HK-2 (cell line): ENCODE results near the gene RPS28.
"Not testable (repeated sequence)": the region's sequence is repeated elsewhere in the genome, so short reads cannot be mapped to it uniquely, and the experiment has no call there.

Experiments used
- DNase-seq: peaks from one replicate; pipeline ENCODE4 v3.0.0-alpha.2; 2018; ENCODE audit not compliant: unreplicated experiment

The RPS28 gene

DNA sequence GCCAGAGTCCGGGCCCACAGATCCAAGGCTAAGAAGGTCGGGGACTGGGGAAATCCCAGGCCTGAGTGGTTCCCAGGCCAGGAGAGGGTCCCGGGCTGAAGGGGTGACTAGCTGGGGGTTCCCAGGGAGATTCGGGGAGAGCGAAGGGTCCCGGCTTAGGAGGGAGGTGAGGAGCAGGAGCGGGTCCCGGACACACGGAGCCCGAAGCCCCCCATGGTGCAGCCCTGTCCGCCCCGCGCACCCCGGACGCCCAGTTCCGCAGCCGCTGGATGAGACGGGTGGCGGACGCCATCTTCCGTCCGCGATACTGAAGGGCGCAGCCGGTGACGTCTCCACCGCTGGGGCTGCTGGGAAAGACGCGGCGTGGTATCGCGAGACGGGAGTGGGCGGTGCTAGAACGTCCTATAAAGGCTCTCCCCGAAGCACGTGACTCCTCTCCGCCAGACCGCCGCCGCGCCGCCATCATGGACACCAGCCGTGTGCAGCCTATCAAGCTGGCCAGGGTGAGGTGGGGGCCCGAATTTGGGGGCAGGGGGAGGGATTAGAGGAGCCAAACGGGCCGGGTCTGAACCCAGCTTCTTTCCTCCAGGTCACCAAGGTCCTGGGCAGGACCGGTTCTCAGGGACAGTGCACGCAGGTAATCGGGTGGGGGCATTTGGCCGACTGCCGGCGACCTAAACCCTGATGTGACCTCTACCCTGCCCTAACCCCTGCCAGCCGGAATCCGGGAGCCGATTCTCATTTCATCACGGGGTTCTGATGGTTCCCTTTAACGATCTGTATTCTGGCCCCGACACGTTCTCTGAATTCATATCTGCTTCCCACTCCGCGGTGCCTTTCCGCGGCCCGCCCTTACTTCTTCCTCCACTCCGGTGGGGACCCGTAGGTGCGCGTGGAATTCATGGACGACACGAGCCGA lies at the start of gene RPS28, which contains the start of gene NDUFA7:
RPS28 (plus strand) TSS at position 430 of the 919 bp plus-strand sequence; CDS start at position 465, 35 bp downstream.
NDUFA7 (minus strand) TSS at position 309 of the 919 bp plus-strand sequence; CDS start at position 292, 17 bp downstream.
- DNase-seq = peak; percentile 97

DNA sequence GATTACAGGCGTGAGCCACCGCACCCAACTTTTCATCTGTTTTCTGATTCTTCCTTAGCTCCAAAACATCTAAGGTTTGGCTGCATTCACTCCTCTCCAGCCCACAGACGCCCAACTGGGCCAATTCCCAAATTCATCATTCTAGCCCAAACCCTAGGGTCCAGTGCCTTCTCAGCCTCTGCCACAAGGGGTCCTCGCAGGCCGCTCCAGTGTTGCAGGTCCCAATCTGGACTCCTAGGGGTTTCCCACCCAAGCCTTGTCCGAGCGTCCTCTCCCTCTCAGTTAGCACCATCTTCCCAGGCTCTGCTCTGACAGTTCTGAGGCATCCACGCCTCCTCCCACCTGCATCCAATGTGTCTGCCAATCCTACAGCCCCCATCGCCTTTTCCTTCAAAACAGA lies 44.8 kb upstream of the RPS28 start:
- not testable (repeated sequence) for DNase-seq

DNA sequence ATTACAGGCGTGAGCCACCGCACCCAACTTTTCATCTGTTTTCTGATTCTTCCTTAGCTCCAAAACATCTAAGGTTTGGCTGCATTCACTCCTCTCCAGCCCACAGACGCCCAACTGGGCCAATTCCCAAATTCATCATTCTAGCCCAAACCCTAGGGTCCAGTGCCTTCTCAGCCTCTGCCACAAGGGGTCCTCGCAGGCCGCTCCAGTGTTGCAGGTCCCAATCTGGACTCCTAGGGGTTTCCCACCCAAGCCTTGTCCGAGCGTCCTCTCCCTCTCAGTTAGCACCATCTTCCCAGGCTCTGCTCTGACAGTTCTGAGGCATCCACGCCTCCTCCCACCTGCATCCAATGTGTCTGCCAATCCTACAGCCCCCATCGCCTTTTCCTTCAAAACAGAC lies 30.0 kb upstream of the RPS28 start:
- DNase-seq = not testable (repeated sequence)

DNA sequence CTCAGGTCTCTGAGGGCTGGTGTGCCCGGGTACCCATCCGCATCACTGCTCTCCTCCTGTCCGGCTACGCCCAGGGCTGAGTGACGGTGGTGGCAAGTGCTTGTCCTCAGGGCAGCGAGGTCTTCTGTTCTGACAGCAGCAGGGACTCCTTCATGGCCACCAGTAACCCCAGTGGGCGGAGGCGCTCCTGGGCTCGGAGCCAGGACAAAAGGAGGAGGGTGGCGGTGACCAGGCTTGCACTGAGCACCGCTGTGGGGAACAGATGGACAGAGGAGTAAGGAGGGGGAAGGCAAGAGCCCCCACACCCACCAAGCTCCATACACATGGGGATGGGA lies 19.0 kb upstream of the RPS28 start:
- no peak for DNase-seq

DNA sequence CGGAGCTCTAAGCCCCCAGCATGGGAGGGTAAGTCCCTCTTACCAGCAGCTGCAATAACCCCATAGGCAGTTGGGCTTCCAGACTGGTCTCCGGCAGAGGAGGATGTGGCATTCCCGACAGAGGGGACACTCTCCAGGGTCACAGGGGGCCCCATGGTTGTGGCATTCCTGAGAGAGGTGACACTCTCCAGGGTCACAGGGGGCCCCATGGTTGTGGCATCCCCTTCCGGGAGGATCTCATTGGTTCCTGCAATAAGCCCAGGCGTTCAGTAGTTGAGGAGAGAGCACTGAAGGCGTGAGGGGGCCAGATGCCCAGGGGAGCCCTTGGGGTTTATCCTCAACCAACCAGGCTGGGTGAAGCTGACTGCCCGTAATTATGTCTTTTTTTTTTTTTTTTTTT lies 18.6 kb upstream of the RPS28 start:
- no peak for DNase-seq

DNA sequence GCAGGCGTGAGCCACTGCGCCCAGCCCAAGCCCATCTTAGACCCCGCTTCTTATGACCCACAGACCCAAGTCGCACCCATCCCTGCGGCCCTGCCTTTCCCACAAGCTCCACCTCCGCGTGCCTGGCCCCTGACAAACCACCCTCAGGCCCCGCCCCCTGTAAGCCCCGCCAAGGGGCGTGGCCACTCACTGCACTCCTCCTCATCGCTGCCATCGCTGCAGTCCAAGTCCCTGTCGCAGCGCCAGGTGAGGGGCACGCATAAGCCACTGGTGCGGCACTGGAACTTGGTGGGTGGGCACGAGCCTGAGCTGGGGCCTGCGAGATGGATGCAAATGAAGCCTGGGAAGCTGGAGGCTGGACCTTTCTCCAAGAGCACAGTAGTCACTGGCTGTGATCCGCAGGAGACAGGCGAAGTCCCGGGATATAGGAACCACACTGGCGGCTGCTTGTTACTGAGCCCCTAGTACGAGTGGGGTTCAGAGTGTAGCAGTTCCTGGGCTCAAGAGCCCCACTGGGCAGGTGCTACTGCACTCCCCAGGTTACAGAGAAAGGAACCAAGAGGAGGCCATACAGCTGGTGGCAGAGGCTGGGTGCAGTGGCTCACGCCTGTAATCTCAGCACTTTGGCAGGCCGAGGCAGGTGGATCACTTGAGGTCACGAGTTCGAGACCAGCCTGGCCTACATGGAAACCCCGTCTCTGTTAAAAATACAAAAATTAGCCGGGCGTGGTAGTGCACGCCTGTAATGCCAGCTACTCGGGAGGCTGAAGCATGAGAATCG lies 16.3 kb upstream of the RPS28 start:
- DNase-seq = no peak

DNA sequence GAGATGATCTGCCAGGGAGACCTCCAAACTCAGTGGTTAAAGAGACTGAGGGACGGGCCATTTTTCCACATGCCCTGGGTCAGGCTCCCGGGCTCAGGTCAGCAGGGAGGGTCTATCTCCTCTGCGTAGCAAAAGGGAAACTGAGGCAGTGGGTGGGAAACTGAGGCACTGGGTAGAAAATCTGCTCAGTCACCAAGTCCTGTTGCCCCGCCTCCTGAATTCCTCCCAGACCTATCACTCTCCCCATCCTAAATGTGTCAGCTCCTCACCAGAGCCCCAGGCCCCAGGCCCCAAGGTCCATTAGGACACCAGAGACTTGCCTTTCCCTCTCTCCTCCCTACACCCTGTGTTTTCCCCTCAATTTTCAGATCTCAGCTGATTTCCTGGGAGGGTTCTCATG lies 15.5 kb upstream of the RPS28 start:
- DNase-seq = no peak

DNA sequence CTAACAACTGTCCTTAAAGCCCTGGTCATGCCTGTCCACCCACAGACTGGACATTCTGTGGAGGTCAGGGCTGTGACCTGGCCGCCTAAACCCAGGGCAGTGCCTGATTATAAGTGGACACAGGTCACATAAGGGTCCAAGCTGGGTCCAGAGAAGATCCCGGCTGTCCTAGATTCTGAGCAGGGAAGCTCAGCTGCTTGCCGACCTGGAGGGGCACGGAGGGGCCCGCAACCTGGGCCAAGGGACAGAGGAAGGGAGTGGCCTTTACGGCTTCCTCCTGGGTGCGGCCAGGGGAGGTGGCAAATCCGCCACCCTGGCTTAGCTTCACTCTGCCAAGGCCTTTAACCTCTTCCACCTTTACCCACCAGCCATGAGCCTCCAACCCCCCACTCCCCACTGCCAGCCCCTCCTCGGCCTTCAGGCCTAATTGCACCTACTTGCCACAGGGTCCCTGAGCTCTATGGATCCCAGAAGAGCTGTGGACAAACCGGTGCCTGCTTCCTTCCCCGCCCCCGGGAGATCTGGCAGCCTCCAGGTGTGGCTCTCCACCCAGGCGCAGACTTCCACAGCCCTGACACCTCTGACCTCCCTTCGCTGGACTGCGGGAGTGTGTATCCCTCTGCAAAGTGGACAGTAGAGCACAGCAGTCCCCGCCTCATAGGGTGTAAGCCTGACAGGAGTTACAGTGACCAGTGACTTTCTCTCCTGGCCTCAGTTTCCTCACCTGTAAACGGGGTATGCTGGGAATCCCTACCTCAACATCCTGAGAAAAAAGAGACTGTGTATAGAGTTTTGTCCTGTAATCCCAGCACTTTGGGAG lies 14.9 kb upstream of the RPS28 start:
- no peak for DNase-seq

DNA sequence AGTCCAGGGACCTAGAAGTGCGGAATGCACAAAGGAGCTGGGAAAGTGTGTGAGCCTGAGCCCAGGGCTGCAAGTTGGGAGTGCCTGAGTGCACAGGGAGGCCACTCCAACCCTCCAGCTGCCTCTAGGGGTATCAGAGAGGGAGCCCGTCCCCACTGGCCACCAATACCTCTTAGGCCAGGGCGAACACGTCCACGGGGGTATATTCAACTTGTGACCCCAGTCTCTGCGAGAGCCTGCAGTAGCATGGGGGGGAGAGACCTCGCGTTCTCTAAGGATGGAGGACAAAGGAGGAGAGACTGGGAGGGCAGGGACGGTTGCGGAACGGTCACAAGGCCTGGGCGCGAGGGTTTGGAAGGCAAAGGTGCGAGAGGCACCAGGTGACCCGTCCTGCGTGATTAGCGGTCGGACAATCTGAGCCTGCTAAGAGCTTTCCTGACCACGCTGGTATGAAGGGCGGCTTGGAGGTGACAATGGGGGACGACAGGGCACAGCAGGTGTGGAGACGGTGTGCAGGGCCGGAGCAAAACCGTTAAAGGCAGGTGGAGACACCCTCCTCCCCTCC lies 13.8 kb upstream of the RPS28 start:
- no peak for DNase-seq

DNA sequence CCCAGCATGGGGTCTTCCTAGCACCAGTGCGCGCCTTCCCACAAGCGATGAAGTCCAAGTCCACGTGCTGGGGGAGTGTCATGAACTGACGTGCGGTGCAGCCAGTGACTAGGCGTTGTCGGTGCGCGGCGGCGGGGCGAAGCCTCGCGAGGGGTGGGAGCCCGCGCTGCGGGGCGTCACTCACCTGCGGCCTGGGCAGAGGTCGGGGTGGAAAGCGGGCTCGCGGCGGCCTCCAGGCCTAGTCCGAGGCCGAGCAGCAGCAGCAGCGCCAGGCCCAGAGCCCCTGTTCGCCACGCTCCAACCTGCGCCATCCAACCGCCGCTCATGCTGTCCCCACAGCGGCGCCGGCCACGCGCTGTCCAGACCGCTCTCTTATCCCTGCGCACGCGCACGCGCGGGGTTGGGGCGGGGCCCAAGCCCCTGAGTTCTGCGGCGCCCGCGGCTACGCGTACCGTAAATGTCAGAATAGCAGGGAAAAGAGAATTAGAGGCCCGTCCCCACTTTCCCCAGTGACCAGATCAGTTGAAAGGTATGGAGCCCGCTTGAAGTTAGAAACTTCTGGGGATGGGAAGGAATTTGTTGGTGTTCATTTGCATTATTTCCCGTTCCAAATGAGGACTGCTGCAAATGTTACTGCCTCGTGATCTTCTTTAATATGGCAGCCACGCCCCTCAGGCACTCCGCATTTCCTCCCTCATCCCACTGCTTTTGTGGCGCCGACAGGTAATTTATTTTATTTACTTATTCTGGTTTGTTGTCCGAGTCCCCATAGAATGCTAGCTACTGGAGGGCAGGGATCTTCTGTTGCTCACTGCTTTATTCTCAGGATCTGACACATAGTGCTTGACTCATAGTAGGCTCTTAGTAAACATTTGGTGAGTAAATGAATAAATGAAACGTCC lies 13.1 kb upstream of the RPS28 start, which contains the start of gene CD320:
CD320 (minus strand) TSS at position 394 of the 902 bp plus-strand sequence; CDS start at position 326, 68 bp downstream.
- peak; percentile 90 for DNase-seq

DNA sequence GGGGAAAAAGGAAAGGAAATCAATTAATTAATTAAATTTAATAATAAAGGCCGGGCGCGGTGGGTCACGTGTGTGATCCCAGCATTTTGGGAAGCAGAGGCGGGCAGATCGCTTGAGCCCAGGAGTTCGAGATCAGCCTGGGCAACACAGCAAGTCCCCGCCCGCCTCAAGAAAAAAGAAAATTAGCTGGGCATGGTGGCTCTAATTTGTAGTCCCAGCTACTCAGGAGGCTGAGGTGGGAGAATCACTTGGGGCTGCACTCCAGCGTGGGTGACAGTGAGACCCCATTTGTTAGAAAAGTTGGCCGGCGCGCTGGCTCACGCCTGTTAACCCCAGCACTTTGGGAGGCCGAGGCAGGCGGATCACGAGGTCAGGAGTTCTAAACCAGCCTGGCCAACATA lies 12.4 kb upstream of the RPS28 start:
- no peak for DNase-seq

DNA sequence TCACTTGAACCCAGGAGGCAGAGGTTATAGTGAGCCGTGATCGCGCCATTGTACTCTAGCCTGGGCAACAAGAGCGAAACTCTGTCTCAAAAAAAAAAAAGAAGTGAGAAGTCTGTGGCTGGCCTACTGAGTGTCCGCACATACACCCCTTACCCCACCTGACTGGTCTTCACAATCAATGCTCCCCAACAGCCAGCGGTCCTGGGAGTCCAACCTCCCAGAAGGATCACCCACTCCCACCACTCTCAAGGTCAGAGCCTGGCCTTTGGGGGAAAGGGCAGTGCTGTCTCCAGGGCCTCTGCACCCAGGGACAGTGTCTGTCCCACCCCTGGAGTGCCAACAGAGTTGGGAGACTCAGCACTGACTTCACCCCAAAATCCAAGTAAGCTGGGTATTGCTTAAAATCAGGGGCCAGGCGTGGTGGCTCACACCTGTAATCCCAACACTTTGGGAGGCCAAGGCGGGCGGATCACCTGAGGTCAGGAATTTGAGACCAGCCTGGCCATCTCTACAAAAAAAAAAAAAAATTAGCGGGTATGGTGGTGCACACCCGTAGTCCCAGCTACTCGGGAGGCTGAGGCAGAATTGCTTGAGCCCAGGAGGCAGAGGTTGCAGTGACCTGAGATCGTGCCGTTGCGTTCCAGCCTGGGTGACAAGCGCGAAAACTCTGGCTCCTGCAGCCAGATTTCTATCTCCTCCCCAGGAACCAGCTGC lies 10.8 kb upstream of the RPS28 start:
- no peak for DNase-seq

DNA sequence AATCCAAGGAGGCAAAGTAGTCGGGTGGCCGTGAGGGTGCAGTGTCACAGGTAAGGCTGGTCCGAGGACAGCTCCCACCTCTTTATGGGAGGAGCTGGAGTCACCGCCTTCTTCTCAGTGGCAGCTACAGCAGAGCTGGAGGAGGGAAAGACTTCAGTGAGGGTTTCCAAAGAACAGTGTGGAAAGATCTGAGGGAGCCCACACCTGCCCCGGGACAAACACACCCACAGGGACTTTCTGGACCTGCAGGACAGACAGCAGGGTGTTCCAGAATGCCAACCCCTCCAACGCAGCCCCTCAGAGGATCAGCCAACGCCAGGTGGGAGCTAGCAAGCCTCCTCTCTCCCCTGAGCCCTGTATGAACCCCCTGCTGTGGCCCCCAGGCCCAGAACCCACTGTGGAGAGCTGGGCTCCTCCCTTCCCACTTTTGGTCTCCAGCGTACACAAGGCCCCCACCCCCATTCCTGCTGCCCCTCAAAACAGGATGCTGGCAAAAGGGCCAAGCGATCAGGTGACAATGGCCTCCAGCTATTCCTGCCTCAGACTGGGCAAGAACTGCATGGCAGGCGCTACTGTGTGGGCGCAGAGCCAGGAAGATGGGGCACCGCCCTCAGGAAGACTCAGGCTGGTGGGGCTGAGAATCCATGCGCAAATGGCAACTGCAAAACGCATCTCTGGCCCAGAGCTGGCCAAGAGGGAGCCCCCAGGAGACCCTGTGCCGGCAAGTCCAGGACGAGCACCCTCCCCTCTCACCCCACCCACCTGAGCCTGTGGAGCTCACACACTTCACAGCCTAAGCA lies 9.6 kb upstream of the RPS28 start:
- DNase-seq = no peak

DNA sequence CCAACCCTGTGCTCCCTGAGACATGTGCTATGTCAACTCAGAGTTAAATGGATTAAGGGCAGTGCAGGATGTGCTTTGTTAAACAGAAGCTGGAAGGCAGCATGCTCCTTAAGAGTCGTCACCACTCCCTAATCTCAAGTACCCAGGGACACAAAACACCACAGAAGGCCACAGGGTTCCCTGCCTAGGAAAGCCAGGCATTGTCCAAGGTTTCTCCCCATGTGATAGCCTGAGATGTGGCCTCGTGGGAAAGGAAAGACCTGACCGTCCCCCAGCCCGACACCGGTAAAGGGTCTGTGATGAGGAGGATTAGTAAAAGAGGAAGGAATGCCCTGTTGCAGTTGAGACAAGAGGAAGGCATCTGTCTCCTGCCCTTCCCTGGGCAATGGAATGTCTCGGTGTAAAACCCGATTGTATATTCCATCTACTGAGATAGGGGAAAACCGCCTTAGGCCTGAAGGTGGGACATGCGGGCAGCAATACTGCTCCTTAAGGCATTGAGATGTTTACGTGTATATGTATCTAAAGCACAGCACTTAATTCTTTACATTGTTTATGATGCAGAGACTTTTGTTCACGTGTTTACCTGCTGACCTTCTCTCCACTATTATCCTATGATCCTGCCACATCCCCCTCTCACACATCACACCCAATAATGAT lies 6.2 kb upstream of the RPS28 start:
- DNase-seq = not testable (repeated sequence)

DNA sequence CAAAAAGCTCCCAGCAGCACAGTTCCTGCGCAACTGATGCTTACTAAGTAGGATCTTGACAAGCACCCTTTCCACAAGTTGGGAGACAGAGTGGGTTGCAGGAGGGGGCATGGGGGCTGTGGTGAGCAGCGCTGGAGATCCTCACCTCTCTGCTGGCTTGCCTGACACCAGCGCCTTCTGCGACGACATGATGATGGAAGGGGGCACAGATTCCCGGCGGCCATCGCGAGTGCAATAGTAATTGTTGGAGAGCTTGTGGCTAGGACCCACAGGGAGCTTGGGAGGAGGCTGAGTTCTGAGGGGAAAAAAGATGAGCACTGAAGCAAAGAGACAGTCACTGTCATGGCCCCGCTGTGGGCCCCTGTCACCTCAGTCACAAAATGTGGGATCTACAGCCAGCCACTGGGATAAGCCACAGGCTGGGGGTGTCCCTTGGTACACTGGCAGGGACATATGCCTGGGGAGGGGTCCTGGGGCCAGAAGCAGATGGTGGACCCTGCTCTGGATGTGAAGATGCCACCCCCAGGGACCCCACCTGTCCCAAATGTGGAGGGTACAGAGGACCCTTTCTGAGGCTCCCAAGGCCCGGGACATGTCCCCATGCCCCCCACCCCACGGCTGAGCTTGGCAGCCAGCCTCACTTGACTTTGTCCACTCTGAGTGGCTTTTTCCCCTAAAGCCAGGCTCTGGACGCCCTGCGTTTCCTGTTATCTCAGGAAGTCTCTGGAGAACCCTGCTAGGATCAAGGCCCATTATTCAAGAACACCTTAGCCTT lies 4.8 kb upstream of the RPS28 start:
- no peak for DNase-seq

DNA sequence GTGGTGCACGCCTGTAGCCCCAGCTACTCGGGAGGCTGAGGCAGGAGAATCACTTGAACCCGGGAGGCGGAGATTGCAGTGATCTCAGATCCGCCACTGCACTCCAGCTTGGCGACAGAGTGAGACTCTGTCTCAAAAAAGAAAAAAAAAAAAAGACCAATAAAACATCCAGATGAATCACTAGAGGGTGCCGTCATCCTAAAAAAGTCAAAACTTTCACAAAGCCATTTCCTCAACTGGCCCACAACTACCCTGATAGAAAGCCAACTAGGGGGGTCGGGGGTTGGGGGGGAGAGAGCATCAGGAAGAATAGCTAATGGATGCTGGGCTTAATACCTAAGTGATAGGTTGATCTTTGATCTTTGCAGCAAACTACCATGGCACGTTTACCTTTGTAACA lies 2.5 kb upstream of the RPS28 start:
- DNase-seq = not testable (repeated sequence)

DNA sequence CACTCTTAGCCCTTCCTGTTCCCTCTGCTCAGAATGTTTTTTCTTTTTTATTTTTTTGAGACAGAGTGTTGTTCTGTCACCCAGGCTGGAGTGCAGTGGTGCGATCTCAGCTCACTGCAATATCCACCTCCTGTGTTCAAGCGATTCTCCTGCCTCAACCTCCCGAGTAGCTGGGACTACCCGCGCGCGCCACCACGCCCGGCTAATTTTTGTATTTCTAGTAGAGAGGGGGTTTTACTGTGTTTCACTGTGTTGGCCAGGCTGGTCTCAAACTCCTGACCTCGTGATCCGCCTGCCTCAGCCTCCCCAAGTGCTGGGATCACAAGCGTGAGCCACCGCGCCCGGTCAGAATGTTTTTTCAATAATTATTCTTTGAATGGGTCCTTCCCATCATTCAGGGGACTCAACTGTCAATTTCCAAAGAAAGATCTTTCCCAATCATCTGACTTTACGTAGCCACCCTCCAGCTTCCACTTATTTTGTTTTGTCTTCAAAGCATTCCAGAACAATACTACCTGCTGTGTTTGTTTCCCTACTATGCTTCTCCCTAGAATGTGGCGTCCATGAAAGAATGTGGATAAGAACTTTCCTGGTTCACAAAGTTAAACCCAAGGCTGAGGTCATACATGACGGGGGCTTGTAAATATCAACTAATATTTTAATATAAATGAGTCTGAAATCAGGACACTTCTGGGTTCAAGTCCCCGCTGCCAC lies 1.3 kb upstream of the RPS28 start:
- no peak for DNase-seq
